Keratinocyte (primary cell): ENCODE measurements around the gene PLB1.

Source experiments
- EZH2 ChIP-seq: IDR thresholded peaks from one replicate; pipeline ENCODE4 v1.6.1; 2012; ENCODE audit warnings: inconsistent platforms, mild to moderate bottlenecking, low read length, moderate library complexity
- TF ChIP-seq, protein P1 (sequence below), 3 experiments: IDR thresholded peaks in 1 of 3; conservative IDR thresholded peaks in 1 of 3; optimal IDR thresholded peaks in 1 of 3; 2 replicates in 2 of 3; 3 replicates in 1 of 3; pipeline versions ENCODE3 to v1.5.1; 2011; ENCODE audit warnings: low read length in 3 of 3, mild to moderate bottlenecking in 3 of 3, moderate library complexity in 2 of 3, control low read depth in 1 of 3, inconsistent platforms in 1 of 3; ENCODE audit not compliant: insufficient read depth in 2 of 3; ENCODE audit errors: extremely low read depth in 1 of 3

DNA sequence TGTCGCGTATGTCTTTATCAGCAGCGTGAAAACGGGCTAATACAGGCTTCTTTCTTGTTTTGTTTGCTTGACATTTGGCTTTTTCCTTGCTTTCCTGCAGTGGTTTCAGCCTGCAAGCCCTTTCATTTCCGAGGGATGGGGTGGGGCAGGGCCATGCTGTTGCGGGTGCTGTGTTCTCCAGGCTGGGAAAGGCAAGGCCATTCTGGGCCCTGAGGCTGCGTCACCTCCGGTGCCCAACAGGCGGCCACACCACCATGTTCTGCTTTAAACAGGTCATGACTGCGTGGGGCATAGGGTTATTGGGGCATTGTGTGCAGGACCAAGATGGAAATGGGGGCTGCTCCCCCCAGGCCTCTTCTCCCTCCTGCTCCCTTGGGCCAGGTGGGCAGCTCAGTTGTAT is 38.6 kb upstream of the PLB1 start:
- no peak for TF ChIP-seq EZH2
- TF ChIP-seq, protein P1, sequence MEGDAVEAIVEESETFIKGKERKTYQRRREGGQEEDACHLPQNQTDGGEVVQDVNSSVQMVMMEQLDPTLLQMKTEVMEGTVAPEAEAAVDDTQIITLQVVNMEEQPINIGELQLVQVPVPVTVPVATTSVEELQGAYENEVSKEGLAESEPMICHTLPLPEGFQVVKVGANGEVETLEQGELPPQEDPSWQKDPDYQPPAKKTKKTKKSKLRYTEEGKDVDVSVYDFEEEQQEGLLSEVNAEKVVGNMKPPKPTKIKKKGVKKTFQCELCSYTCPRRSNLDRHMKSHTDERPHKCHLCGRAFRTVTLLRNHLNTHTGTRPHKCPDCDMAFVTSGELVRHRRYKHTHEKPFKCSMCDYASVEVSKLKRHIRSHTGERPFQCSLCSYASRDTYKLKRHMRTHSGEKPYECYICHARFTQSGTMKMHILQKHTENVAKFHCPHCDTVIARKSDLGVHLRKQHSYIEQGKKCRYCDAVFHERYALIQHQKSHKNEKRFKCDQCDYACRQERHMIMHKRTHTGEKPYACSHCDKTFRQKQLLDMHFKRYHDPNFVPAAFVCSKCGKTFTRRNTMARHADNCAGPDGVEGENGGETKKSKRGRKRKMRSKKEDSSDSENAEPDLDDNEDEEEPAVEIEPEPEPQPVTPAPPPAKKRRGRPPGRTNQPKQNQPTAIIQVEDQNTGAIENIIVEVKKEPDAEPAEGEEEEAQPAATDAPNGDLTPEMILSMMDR (optimal IDR thresholded peaks at IDR 0.05 in 1 of 3, IDR thresholded peaks at IDR 0.05 in 1 of 3, conservative IDR thresholded peaks at IDR 0.05 in 1 of 3; ENCODE audit: extremely low read depth in 1 of 3, insufficient read depth in 2 of 3, low read length in 3 of 3) = no peak
